Stimulated activated CD4-positive, alpha-beta T cell treated with anti-CD3 and anti-CD28 coated beads, Interleukin-12 subunit alpha, Interleukin-12 subunit beta, amount 100 ng/mL, for 4 hours (primary cell): Measurements from ENCODE around the gene PCDHB3.
"Not testable (repeated sequence)": the region's sequence is repeated elsewhere in the genome, so short reads cannot be mapped to it uniquely, and the experiment has no call there.

Experiments
- DNase-seq: peaks from one replicate; pipeline ENCODE4 v3.0.0-alpha.2; 2020

PCDHB3 gene

DNA sequence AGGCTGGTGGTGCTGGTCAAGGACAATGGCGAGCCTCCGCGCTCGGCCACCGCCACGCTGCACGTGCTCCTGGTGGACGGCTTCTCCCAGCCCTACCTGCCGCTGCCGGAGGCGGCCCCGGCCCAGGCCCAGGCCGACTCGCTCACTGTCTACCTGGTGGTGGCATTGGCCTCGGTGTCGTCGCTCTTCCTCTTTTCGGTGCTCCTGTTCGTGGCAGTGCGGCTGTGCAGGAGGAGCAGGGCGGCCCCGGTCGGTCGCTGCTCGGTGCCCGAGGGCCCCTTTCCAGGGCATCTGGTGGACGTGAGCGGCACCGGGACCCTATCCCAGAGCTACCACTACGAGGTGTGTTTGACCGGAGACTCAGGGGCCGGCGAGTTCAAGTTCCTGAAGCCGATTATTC, 37.1 kb downstream of the PCDHB3 start:
- DNase-seq, result not testable (repeated sequence)

DNA sequence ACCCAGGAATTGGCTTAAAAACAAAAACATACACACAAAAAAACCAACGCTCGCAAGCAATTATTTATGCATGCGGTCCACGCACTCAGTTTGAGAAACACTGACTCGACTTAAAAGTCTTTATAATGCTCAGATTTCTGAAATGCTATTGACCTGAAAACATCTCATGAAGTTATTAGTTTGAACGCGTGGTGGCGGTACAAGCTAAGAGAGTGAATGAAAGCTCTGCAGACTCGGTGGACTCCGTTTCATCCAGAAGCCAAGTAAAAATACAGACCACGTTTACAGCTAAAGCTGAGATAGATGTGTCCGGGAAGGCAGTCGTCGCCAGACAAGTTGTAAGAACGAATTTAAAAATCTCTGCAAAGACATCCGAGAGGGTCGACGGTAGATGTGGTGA, 49.5 kb downstream of the PCDHB3 start, which contains the start of gene PCDHB6:
Gene PCDHB6, plus strand, starts transcription at position 246 of the 400 bp plus-strand sequence. CDS start 201 bp downstream, outside the sequence.
- DNase-seq, result no peak

DNA sequence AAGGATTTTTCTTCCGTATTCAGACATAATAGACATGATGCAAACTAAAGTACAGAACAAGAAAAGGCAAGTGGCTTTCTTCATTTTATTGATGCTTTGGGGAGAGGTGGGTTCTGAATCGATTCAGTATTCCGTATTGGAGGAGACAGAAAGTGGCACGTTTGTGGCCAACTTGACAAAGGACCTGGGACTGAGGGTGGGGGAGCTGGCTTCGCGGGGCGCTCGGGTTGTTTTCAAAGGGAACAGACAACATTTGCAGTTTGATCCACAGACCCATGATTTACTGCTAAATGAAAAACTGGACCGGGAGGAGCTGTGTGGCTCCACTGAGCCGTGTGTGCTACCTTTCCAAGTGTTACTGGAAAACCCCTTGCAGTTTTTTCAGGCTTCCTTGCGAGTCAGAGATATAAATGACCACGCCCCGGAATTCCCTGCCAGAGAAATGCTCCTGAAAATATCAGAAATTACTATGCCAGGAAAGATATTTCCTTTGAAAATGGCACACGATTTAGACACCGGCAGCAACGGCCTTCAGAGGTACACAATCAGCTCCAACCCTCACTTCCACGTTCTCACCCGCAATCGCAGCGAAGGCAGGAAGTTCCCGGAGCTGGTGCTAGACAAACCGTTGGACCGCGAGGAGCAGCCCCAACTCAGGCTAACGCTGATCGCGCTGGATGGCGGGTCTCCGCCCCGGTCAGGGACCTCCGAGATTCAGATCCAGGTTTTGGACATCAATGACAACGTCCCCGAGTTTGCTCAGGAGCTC, 50.1 kb downstream of the PCDHB3 start:
- DNase-seq, result no peak

DNA sequence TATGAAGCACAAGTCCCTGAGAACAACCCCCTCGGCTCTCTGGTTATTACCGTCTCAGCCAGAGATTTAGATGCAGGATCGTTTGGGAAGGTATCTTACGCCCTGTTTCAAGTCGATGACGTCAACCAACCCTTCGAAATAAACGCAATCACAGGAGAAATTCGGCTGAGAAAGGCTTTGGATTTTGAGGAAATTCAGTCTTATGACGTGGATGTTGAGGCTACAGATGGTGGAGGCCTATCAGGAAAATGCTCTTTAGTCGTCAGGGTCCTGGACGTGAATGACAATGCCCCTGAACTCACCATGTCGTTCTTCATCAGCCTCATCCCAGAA, 50.7 kb downstream of the PCDHB3 start:
- DNase-seq, result no peak

DNA sequence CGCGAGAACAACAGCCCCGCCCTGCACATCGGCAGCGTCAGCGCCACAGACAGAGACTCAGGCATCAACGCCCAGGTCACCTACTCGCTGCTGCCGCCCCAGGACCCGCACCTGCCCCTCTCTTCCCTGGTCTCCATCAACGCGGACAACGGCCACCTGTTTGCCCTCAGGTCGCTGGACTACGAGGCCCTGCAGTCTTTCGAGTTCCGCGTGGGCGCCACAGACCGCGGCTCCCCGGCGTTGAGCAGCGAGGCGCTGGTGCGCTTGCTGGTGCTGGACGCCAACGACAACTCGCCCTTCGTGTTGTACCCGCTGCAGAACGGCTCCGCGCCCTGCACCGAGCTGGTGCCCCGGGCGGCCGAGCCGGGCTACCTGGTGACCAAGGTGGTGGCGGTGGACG, 51.4 kb downstream of the PCDHB3 start:
- not testable (repeated sequence) for DNase-seq

DNA sequence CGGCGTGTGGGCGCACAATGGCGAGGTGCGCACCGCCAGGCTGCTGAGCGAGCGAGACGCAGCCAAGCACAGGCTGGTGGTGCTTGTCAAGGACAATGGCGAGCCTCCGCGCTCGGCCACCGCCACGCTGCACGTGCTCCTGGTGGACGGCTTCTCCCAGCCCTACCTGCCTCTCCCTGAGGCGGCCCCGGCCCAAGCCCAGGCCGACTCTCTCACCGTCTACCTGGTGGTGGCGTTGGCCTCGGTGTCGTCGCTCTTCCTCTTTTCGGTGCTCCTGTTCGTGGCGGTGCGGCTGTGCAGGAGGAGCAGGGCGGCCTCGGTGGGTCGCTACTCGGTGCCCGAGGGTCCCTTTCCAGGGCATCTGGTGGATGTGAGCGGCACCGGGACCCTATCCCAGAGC, 51.8 kb downstream of the PCDHB3 start:
- DNase-seq, result not testable (repeated sequence)
